Aorta (tissue), 5 donors: ENCODE results near the gene CD8B. TPM values are rescaled to one million over a fixed set of nuclear protein-coding genes. Genes with fewer than 3 reads are reported as not detected.
"Not testable (repeated sequence)": the region's sequence is repeated elsewhere in the genome, so short reads cannot be mapped to it uniquely, and the experiment has no call there.

Experiments
- ATAC-seq: fragments of 200-7000 bp; cut with Tn5 transposase; one replicate; pipeline ENCODE4 v1.9.1; 2022; ENCODE audit warnings: moderate library complexity; ENCODE audit not compliant: low FRiP score
- DNase-seq, 2 donors: peaks; one replicate each; pipeline ENCODE4 v3.0.0-alpha.2; 2020
- H3K27ac ChIP-seq, 2 donors: one replicate each; pipeline ENCODE4 v1.5.1; 2013; ENCODE audit warnings: low read length in 2 of 2, mild to moderate bottlenecking in 2 of 2, moderate library complexity in 2 of 2, control low read depth in 1 of 2, inconsistent platforms in 1 of 2, low read depth in 1 of 2
- H3K27me3 ChIP-seq, 2 donors: one replicate each; pipeline ENCODE4 v1.6.1; 2013; ENCODE audit warnings: control low read depth in 1 of 2, low read length in 1 of 2, mild to moderate bottlenecking in 1 of 2, moderate library complexity in 1 of 2; ENCODE audit not compliant: insufficient read depth in 2 of 2, control insufficient read depth in 1 of 2
- H3K36me3 ChIP-seq, 2 donors: one replicate each; pipeline ENCODE4 v1.6.1; 2013; ENCODE audit warnings: control low read depth in 1 of 2, low read length in 1 of 2, mild to moderate bottlenecking in 1 of 2; ENCODE audit not compliant: insufficient read depth in 2 of 2, control insufficient read depth in 1 of 2
- H3K4me1 ChIP-seq, 2 donors: one replicate each; pipeline ENCODE4 v1.6.1; 2013; ENCODE audit warnings: low read length in 2 of 2, control low read depth in 1 of 2, mild to moderate bottlenecking in 1 of 2, moderate library complexity in 1 of 2; ENCODE audit not compliant: insufficient read depth in 2 of 2, control insufficient read depth in 1 of 2
- H3K4me3 ChIP-seq, 2 donors: one replicate each; pipeline ENCODE4 v1.5.1; 2013; ENCODE audit warnings: low read length in 2 of 2, control low read depth in 1 of 2, mild to moderate bottlenecking in 1 of 2
- H3K9me3 ChIP-seq: one replicate; pipeline ENCODE4 v1.6.1; 2013; ENCODE audit warnings: mild to moderate bottlenecking, low read length; ENCODE audit not compliant: control insufficient read depth
- WGBS, 2 donors: extraction: QIAGEN DNeasy Blood & Tissue Kit; methylation state at CpG; one replicate each; pipeline ENCODE4 v1.1.7; 2013; 5-methylcytosine and 5-hydroxymethylcytosine counted together
- intact Hi-C, 2 donors: fragments of 100-400 bp; cut with DNase I; formaldehyde crosslinking; loops; one replicate each; pipeline versions ENCODE4 v1.14.2 to v1.15.0; 2022
- long read RNA-seq, 2 donors: library from polyadenylated mRNA; unstranded; transcript quantifications; one replicate each; pipeline ENCODE4 v2.0.0, GENCODE V29; 2020 to 2021
- polyA plus RNA-seq, 2 donors: library from polyadenylated mRNA; stranded (reverse); fragments of 200-250 nt; gene quantifications; one replicate each; pipeline ENCODE4 v1.2.3, GENCODE V29; 2013
- total RNA-seq, 2 donors: library from RNA; stranded (reverse); fragmentation: NEBNext Ultra II Directional; extraction: Animal tissue kit (Norgen Biotek cat#: 25700); gene quantifications; one replicate each; pipeline ENCODE4 v1.2.1, GENCODE V29; 2021
- donor health status: healthy with polysubstance abuse.
- donor health status: Bipolar disorder and iron deficiency.
- donor health status: DM: no; HTN: no; CAD: no.
- donor health status: DM: no; HTN: no; CAD: no.
- donor health status: DM: yes; HTN: yes; CAD: no.

Gene CD8B
- 1 to 10 TPM; 1.2 to 1.9 TPM for total RNA-seq
- polyA plus RNA-seq: 1 to 10 TPM in 1 of 2 donors, not detected in 1; 3.0 TPM
- long read RNA-seq, donor 1, partial matches to known transcripts: 0 of 7 reads
- long read RNA-seq, donor 1, other reads (novel, unspliced or antisense): 1 of 7 reads
- long read RNA-seq, donor 2: 0 reads

- DNase-seq, ATAC-seq, H3K4me1 ChIP-seq, H3K27ac ChIP-seq, H3K27me3 ChIP-seq, H3K9me3 ChIP-seq, H3K4me3 ChIP-seq, intact Hi-C loops, H3K36me3 ChIP-seq: not testable (repeated sequence)
- 3 to 5% methylated on average over 37 to 50 of the region's 55 CpGs for WGBS, 2 donors
Observed at GRCh38 chr2:86861628-86862379, at the start of gene CD8B. TSS of gene CD8B (minus strand) at chr2:86861886. CDS start at chr2:86861865, 21 bp downstream.

GRCh38 chr2:86905868-86906267, 44.2 kb upstream of the CD8B start:
- no CpG with 5 or more reads among the region's 1 CpG for WGBS, 2 donors
- H3K4me1 ChIP-seq, H3K27me3 ChIP-seq, H3K9me3 ChIP-seq, intact Hi-C loops, H3K36me3 ChIP-seq, DNase-seq, H3K27ac ChIP-seq, H3K4me3 ChIP-seq, ATAC-seq: not testable (repeated sequence)

GRCh38 chr2:86900687-86901086, 39.0 kb upstream of the CD8B start:
- H3K4me3 ChIP-seq, H3K27me3 ChIP-seq, intact Hi-C loops, ATAC-seq, H3K27ac ChIP-seq, H3K36me3 ChIP-seq, H3K9me3 ChIP-seq, H3K4me1 ChIP-seq, DNase-seq: not testable (repeated sequence)
- whole genome bisulfite sequencing, 2 donors: 47 to 60% methylated on average over 4 of the region's 4 CpGs

- H3K4me1 ChIP-seq, H3K27ac ChIP-seq, H3K4me3 ChIP-seq, H3K9me3 ChIP-seq, H3K36me3 ChIP-seq, H3K27me3 ChIP-seq, intact Hi-C loops, DNase-seq, ATAC-seq: not testable (repeated sequence)
- no CpG with 5 or more reads among the region's 3 CpGs for WGBS, 2 donors
Observed at GRCh38 chr2:86886026-86886425, 24.3 kb upstream of the CD8B start.

DNA sequence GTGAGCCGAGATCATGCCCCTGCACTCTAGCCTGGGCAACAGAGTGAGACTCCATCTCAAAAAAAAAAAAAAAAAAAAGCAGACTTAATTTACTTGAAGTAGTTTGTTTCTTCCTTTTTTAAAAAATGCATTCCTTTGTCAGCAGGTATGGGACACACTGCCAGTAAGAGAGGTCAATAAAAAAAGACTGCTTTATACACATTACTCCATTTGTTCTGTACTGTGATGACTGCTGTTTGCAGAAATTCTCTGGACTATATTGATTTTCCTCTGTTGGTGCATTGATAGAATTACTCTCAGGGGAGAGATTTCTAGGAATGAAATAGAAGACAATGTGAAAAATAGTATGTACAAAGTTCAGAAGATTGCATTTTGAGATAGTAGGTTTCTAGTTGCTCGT, 21.2 kb upstream of the CD8B start:
- H3K36me3 ChIP-seq, H3K9me3 ChIP-seq, H3K4me3 ChIP-seq, H3K27me3 ChIP-seq, intact Hi-C loops, DNase-seq, H3K4me1 ChIP-seq, H3K27ac ChIP-seq, ATAC-seq: not testable (repeated sequence)
- 90% methylated on average over 1 of the region's 2 CpGs; no CpG with 5 or more reads in 1 of the 2 donors for WGBS, 2 donors

DNA sequence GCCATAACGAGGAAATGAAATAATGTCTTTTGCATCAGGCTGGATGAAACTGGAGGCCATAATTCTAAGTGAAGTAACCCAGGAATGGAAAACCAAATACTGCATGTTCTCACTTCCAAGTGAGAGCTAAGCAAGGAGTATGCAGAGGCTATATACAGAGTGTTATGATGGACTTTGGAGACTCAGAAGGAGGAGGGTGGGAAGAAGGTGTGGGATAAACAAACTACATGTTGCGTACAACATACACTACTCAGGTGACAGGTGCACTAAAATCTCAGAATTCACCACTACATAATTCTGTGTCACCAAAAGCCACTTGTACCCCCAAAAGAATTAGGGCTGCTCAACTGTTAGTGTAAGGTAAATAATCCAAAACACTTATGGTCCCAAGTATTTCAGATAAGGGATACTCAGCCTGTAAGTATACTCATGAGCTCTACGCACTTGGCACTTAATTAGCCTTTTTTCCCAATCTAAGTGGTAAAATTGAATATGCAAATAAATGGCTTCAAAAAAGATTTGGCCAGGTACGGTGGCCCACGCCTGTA, 20.5 kb upstream of the CD8B start:
- DNase-seq, H3K4me3 ChIP-seq, H3K36me3 ChIP-seq, H3K4me1 ChIP-seq, intact Hi-C loops, H3K27ac ChIP-seq, ATAC-seq, H3K9me3 ChIP-seq, H3K27me3 ChIP-seq: not testable (repeated sequence)
- WGBS, 2 donors: 90 to 94% methylated on average over 5 of the region's 5 CpGs

DNA sequence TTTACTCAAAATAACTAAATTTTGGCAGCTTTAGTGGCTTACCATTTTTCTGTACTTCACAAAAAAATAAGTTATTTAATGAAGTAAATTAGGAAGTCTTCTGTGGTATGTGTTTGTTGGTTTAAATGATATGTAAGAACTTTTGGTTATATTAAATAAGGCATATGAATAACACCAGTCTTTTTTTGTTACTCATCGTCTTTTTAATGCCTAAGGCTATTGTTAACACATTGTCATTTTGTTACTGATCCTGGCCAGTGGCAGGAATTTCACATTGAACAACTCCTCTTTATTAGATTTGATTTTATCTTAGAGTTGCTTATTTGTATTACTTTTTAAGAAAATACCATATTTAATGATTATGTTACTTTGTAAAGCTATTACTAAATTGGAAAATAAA, 17.3 kb upstream of the CD8B start:
- H3K4me3 ChIP-seq, intact Hi-C loops, H3K27ac ChIP-seq, H3K27me3 ChIP-seq, H3K36me3 ChIP-seq, H3K4me1 ChIP-seq, DNase-seq, H3K9me3 ChIP-seq, ATAC-seq: not testable (repeated sequence)
- 62 to 71% methylated on average over 1 of the region's 1 CpG for WGBS, 2 donors

DNA sequence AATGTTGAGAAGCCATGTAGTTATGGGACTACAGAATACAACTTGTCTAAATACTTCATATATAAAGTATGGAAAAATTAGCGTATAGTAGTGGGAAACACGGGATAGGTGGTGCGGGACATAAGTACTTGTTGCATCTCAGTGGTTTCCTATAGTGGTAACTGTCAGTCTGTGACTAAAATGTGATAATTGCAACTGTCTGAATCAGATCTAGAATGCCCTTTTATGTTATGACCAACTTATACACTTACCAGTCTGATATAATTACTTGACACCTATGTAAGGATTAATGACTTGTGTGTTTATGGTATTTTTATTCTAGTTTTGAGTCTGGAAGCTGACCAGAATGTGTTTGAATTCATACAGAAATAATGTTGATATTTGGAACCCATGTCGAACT, 9.3 kb upstream of the CD8B start:
- H3K27me3 ChIP-seq, intact Hi-C loops, H3K9me3 ChIP-seq, ATAC-seq, H3K4me1 ChIP-seq, H3K27ac ChIP-seq, H3K36me3 ChIP-seq, DNase-seq, H3K4me3 ChIP-seq: not testable (repeated sequence)
- 16 to 37% methylated on average over 1 of the region's 4 CpGs for WGBS, 2 donors
